Keratinocyte (primary cell): ENCODE results near the gene MUC6. TPM values are rescaled to one million over a fixed set of nuclear protein-coding genes. Genes with fewer than 3 reads are reported as not detected.

Experiments used
- DNase-seq: peaks from one replicate; pipeline ENCODE4 v3.0.0-alpha.2; 2011; ENCODE audit warnings: low read depth, missing footprints, low spot score
- FAIRE-seq: peaks from 2 replicates; lab custom pipeline; 2011; peaks lifted over from hg19 to GRCh38; lab: Jason Lieb, UNC
- H2AFZ ChIP-seq: 2 replicates; pipeline ENCODE4 v1.6.0; 2012; ENCODE audit warnings: low read length, control low read depth, inconsistent platforms; ENCODE audit not compliant: control insufficient read depth
- H3K27ac ChIP-seq: 2 replicates; pipeline ENCODE4 v1.5.1; 2011; ENCODE audit warnings: low read length; ENCODE audit not compliant: control insufficient read depth, insufficient read depth
- H3K27me3 ChIP-seq: 3 replicates; pipeline ENCODE4 v1.6.0; 2011; ENCODE audit warnings: low read length; ENCODE audit not compliant: control insufficient read depth, insufficient read depth; ENCODE audit errors: extremely low read depth
- H3K36me3 ChIP-seq, 2 experiments: 2 replicates in 1 of 2; 3 replicates in 1 of 2; pipeline ENCODE4 v1.5.1; 2011; ENCODE audit warnings: low read length in 2 of 2, mild to moderate bottlenecking in 1 of 2; ENCODE audit not compliant: control insufficient read depth in 2 of 2, insufficient read depth in 2 of 2; ENCODE audit errors: extremely low read depth in 1 of 2
- H3K4me1 ChIP-seq: 3 replicates; pipeline ENCODE4 v1.5.1; 2011; ENCODE audit warnings: low read length; ENCODE audit not compliant: control insufficient read depth, insufficient read depth; ENCODE audit errors: extremely low read depth
- H3K4me2 ChIP-seq: 3 replicates; pipeline ENCODE4 v1.6.0; 2011; ENCODE audit warnings: low read depth, low read length; ENCODE audit not compliant: control insufficient read depth, insufficient read depth; ENCODE audit errors: extremely low read depth
- H3K4me3 ChIP-seq, 3 experiments: fragments of 200-600 bp in 1 of 3; sonication (generic) in 1 of 3; 2 replicates in 2 of 3; 3 replicates in 1 of 3; pipeline ENCODE4 v1.5.1; 2011 to 2016; ENCODE audit warnings: low read length in 3 of 3, mild to moderate bottlenecking in 3 of 3, control low read depth in 2 of 3, inconsistent platforms in 1 of 3, low read depth in 1 of 3, mixed read lengths in 1 of 3, mixed run types in 1 of 3, moderate library complexity in 1 of 3; ENCODE audit not compliant: control insufficient read depth in 2 of 3, insufficient read depth in 2 of 3; ENCODE audit errors: extremely low read depth in 1 of 3
- H3K79me2 ChIP-seq: 2 replicates; pipeline ENCODE4 v1.6.0; 2012; ENCODE audit warnings: low read length; ENCODE audit not compliant: control insufficient read depth, insufficient read depth
- H3K9ac ChIP-seq: 3 replicates; pipeline ENCODE4 v1.6.0; 2011; ENCODE audit warnings: low read length; ENCODE audit not compliant: control insufficient read depth, insufficient read depth; ENCODE audit errors: extremely low read depth
- H3K9me1 ChIP-seq: 3 replicates; pipeline ENCODE4 v1.6.0; 2011; ENCODE audit warnings: low read length; ENCODE audit not compliant: control insufficient read depth, insufficient read depth; ENCODE audit errors: extremely low read depth
- H3K9me3 ChIP-seq: 2 replicates; pipeline ENCODE4 v1.5.1; 2012; ENCODE audit warnings: low read depth, low read length; ENCODE audit not compliant: control insufficient read depth
- H4K20me1 ChIP-seq: 3 replicates; pipeline ENCODE4 v1.6.0; 2011; ENCODE audit warnings: low read length; ENCODE audit not compliant: control insufficient read depth, insufficient read depth; ENCODE audit errors: extremely low read depth
- CTCF ChIP-seq, 3 experiments: IDR thresholded peaks in 1 of 3; conservative IDR thresholded peaks in 1 of 3; optimal IDR thresholded peaks in 1 of 3; 2 replicates in 2 of 3; 3 replicates in 1 of 3; pipeline versions ENCODE3 to v1.5.1; 2011; ENCODE audit warnings: low read length in 3 of 3, mild to moderate bottlenecking in 3 of 3, moderate library complexity in 2 of 3, control low read depth in 1 of 3, inconsistent platforms in 1 of 3; ENCODE audit not compliant: insufficient read depth in 2 of 3; ENCODE audit errors: extremely low read depth in 1 of 3
- EZH2 ChIP-seq: IDR thresholded peaks from one replicate; pipeline ENCODE4 v1.6.1; 2012; ENCODE audit warnings: inconsistent platforms, mild to moderate bottlenecking, low read length, moderate library complexity
- dilution Hi-C: fragments of 300-500 bp; cut with MboI; formaldehyde crosslinking; loops from one replicate; pipeline ENCODE4 v1.7.0; 2020; ENCODE audit warnings: low sequenced_read_pairs; ENCODE audit not compliant: extremely low pct_ligation_motif_present
- polyA plus RNA-seq, 5 experiments: library from polyadenylated mRNA; depleted of rRNA in 3 of 5; stranded (reverse) in 3 of 5; stranded (forward) in 1 of 5; unstranded in 1 of 5; fragments of >200 nt; gene quantifications; 1 replicate in 1 of 5; 2 replicates in 3 of 5; 3 replicates in 1 of 5; pipeline versions ENCODE4 v1.2.1 to v1.2.3, GENCODE V29; 2011 to 2012; ENCODE audit warnings: missing spikeins in 2 of 5, low read depth in 1 of 5, low replicate concordance in 1 of 5

Gene MUC6
- polyA plus RNA-seq, 1 donor (not counting 4 experiments of a cell fraction or from before 2014, with no cell fraction given), result not detected

DNA sequence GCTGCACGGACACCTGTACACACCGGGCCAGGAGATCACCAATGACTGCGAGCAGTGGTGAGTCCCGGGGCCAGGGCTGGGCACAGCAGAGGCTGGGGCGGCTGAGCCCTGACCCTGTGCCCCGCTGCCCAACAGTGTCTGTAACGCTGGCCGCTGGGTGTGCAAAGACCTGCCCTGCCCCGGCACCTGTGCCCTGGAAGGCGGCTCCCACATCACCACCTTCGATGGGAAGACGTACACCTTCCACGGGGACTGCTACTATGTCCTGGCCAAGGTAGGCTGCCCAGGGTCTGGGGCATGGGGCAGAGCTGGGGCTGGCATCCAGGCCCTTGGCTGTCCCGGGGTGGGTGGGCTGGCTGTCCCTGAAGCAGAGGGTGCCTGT is 45.8 kb upstream of the MUC6 start:
- Histone ChIP-seq H3K4me2 (no peak overlapping the region), H3K27ac (no peak overlapping the region), H3K79me2 (no peaks in the 10 kb centered on the region), H3K9me3 (no peaks in the 10 kb centered on the region), H3K9ac (no peak overlapping the region), H3K27me3 (no peaks in the 10 kb centered on the region), H2AFZ (no peak overlapping the region), H3K4me3 (no peak overlapping the region), H3K4me1 (no peaks in the 10 kb centered on the region), H3K36me3 (no peaks in the 10 kb centered on the region), H4K20me1 (no peaks in the 10 kb centered on the region), H3K9me1 (no peaks in the 10 kb centered on the region)
- dilution Hi-C loops, result no loop called here
- TF ChIP-seq EZH2, result no peak
- TF ChIP-seq CTCF (optimal IDR thresholded peaks at IDR 0.05 in 1 of 3, IDR thresholded peaks at IDR 0.05 in 1 of 3, conservative IDR thresholded peaks at IDR 0.05 in 1 of 3; ENCODE audit: extremely low read depth in 1 of 3, insufficient read depth in 2 of 3, low read length in 3 of 3), result no peak
- no peak for DNase-seq
- FAIRE-seq, result no peak

GRCh38 chr11:1081601-1082311 is 45.2 kb upstream of the MUC6 start:
- no peaks in the 10 kb centered on the region for H3K4me1 ChIP-seq
- TF ChIP-seq CTCF (optimal IDR thresholded peaks at IDR 0.05 in 1 of 3, IDR thresholded peaks at IDR 0.05 in 1 of 3, conservative IDR thresholded peaks at IDR 0.05 in 1 of 3; ENCODE audit: extremely low read depth in 1 of 3, insufficient read depth in 2 of 3, low read length in 3 of 3) (no peak), EZH2 (no peak)
- no peak overlapping the region for H3K27ac ChIP-seq
- no peaks in the 10 kb centered on the region for H3K36me3 ChIP-seq
- H3K79me2 ChIP-seq, result no peaks in the 10 kb centered on the region
- no peak for FAIRE-seq
- dilution Hi-C loops, result no loop called here
- H3K4me2 ChIP-seq, result no peak overlapping the region
- DNase-seq, result no peak
- no peaks in the 10 kb centered on the region for H3K9me3 ChIP-seq
- no peaks in the 10 kb centered on the region for H4K20me1 ChIP-seq
- no peaks in the 10 kb centered on the region for H3K27me3 ChIP-seq
- no peaks in the 10 kb centered on the region for H3K9me1 ChIP-seq
- H3K4me3 ChIP-seq, result no peak overlapping the region
- no peak overlapping the region for H3K9ac ChIP-seq
- no peak overlapping the region for H2AFZ ChIP-seq
